NB4 (cell line): Measurements from ENCODE around the gene C19orf53.

ENCODE experiments used
- POLR2A ChIP-seq: IDR thresholded peaks from 2 replicates; pipeline ENCODE4 v1.6.1; 2011; ENCODE audit warnings: mild to moderate bottlenecking; ENCODE audit not compliant: insufficient read length; ENCODE audit errors: extremely low read depth
- TF ChIP-seq, protein P1 (sequence below): IDR thresholded peaks from one replicate; pipeline ENCODE4 v1.5.1; 2012; ENCODE audit warnings: low read depth, low read length

DNA sequence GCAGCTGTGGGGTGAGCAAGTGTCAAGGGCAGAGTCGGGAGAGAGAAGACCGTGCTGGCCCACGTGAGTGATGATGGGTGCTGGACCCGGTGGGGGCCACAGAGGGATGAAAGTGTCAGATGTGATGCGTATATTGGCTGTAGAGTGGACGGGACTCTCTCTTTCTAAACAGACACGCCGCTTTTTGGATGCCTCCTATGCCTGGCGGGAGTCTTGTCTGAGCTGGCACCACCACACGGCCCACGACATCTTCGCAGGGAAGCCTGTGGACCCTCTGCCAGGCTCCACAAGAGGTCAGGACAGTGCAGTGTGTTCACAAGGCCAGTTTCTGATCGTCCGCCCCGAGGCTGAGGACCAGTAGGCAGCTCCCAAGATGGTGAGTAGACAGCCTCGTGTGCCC is 22.8 kb upstream of the C19orf53 start:
- TF ChIP-seq, protein P1, sequence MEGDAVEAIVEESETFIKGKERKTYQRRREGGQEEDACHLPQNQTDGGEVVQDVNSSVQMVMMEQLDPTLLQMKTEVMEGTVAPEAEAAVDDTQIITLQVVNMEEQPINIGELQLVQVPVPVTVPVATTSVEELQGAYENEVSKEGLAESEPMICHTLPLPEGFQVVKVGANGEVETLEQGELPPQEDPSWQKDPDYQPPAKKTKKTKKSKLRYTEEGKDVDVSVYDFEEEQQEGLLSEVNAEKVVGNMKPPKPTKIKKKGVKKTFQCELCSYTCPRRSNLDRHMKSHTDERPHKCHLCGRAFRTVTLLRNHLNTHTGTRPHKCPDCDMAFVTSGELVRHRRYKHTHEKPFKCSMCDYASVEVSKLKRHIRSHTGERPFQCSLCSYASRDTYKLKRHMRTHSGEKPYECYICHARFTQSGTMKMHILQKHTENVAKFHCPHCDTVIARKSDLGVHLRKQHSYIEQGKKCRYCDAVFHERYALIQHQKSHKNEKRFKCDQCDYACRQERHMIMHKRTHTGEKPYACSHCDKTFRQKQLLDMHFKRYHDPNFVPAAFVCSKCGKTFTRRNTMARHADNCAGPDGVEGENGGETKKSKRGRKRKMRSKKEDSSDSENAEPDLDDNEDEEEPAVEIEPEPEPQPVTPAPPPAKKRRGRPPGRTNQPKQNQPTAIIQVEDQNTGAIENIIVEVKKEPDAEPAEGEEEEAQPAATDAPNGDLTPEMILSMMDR, result no peak
- TF ChIP-seq POLR2A, result no peak
